Smooth muscle cell (in vitro differentiated cells): ENCODE results near the gene DPH2. TPM values are rescaled to one million over a fixed set of nuclear protein-coding genes. Genes with fewer than 3 reads are reported as not detected.

Experiments used
- DNase-seq: peaks from one replicate; lab custom pipeline; 2025; ENCODE audit not compliant: unreplicated experiment; lab: John Stamatoyannopoulos, UW
- H2AFZ ChIP-seq: fragments of 200-600 bp; sonication (generic); 2 replicates; pipeline ENCODE4 v1.6.0; 2016; ENCODE audit warnings: antibody characterized with exemption, low read depth, mild to moderate bottlenecking
- H3F3A ChIP-seq: fragments of 200-600 bp; sonication (generic); 2 replicates; pipeline ENCODE4 v1.6.0; 2017; ENCODE audit warnings: antibody characterized with exemption, low read depth
- H3K27ac ChIP-seq: fragments of 200-600 bp; sonication (generic); 2 replicates; pipeline ENCODE4 v1.5.1; 2016; ENCODE audit warnings: low read depth, mild to moderate bottlenecking
- H3K27me3 ChIP-seq: fragments of 200-600 bp; sonication (generic); 2 replicates; pipeline ENCODE4 v1.6.1; 2016; ENCODE audit warnings: low read depth, mild to moderate bottlenecking
- H3K36me3 ChIP-seq: fragments of 200-600 bp; sonication (generic); 2 replicates; pipeline ENCODE4 v1.5.1; 2016; ENCODE audit warnings: low read depth
- H3K4me1 ChIP-seq: fragments of 200-600 bp; sonication (generic); 2 replicates; pipeline ENCODE4 v1.5.1; 2016; ENCODE audit warnings: low read depth
- H3K4me2 ChIP-seq: fragments of 200-600 bp; sonication (generic); 2 replicates; pipeline ENCODE4 v1.6.0; 2016; ENCODE audit warnings: mild to moderate bottlenecking
- H3K4me3 ChIP-seq: fragments of 200-600 bp; sonication (generic); 2 replicates; pipeline ENCODE4 v1.5.1; 2016; ENCODE audit warnings: mild to moderate bottlenecking
- H3K79me2 ChIP-seq: fragments of 200-600 bp; sonication (generic); 2 replicates; pipeline ENCODE4 v1.6.0; 2016; ENCODE audit warnings: low read depth, mild to moderate bottlenecking
- H3K9ac ChIP-seq: fragments of 200-600 bp; sonication (generic); 2 replicates; pipeline ENCODE4 v1.6.0; 2016; ENCODE audit warnings: low read depth
- H3K9me3 ChIP-seq: fragments of 200-600 bp; sonication (generic); replicated peaks from 2 replicates; pipeline ENCODE4 v1.5.1; 2016; ENCODE audit warnings: low read depth
- H4K20me1 ChIP-seq: fragments of 200-600 bp; sonication (generic); 2 replicates; pipeline ENCODE4 v1.6.0; 2016; ENCODE audit warnings: low read depth
- WGBS: methylation state at CpG from one replicate; pipeline ENCODE4 v1.1.7; 2016; ENCODE audit warnings: low lambda C conversion rate; 5-methylcytosine and 5-hydroxymethylcytosine counted together
- polyA plus RNA-seq: library from polyadenylated mRNA; unstranded; fragments of >200 nt; fragmentation: Nextera tagmentation; extraction: Ambion mirVana; gene quantifications from 2 replicates; pipeline ENCODE4 v1.2.1, GENCODE V29; 2016
- total RNA-seq: library from RNA; depleted of rRNA; stranded (reverse); fragments of >200 nt; gene quantifications from 2 replicates; pipeline ENCODE4 v1.2.3, GENCODE V29; 2014
- TF ChIP-seq, protein P1 (sequence below): fragments of 200-600 bp; sonication (generic); IDR thresholded peaks from 2 replicates; pipeline ENCODE4 v1.5.1; 2017; ENCODE audit warnings: borderline replicate concordance, mild to moderate bottlenecking, antibody characterized with exemption; ENCODE audit not compliant: insufficient read depth, poor library complexity, severe bottlenecking

DPH2 gene
- total and polyA plus RNA-seq, 2 experiments from 2014 or later = 20.3 to 23.5 TPM

DNA sequence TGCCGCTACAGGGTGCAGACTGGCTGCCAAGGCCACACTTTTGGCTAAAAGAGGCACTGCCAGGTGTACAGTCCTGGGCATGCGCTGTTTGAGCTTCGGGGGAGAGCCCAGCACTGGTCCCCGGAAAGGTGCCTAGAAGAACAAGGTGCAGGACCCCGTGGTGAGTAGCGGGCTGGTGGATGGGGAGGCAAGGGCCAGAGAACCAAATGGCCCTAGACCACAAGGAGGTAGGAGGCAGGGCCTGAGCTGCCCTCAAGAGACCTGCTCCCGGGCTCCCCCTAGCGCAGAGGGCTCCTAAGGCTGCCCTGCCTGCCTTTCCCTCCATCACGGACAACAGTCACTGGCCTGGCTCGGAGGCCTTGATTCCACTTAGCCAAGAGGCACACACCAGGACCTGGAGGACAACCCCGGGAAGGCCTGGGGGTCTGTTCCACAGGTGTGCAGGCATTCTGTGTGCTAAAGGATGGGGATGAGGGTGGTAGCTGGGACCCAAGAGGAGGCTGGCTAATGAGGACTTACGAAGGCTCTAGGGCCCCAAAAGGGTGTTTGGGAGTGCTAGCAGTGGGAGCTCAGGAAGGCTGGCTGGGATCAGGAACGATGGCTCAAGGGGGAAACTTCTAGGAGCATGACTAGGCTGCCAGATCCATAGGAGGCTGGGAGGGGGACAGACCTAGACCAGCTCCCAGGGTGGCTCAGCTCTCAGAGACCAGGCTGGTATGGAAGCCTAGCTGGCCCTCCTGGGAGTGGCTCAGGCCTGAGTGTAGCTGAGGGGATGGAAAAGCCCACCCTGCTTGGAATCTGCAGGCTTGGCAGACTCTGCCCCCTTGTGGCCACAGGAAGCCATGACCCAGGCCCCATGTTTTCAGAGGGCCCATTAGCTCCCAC lies 35.5 kb upstream of the DPH2 start:
- H3K27me3 ChIP-seq = peaks cover 25% of the 10 kb centered on the region
- H3K79me2 ChIP-seq = no peaks in the 10 kb centered on the region
- TF ChIP-seq, protein P1, sequence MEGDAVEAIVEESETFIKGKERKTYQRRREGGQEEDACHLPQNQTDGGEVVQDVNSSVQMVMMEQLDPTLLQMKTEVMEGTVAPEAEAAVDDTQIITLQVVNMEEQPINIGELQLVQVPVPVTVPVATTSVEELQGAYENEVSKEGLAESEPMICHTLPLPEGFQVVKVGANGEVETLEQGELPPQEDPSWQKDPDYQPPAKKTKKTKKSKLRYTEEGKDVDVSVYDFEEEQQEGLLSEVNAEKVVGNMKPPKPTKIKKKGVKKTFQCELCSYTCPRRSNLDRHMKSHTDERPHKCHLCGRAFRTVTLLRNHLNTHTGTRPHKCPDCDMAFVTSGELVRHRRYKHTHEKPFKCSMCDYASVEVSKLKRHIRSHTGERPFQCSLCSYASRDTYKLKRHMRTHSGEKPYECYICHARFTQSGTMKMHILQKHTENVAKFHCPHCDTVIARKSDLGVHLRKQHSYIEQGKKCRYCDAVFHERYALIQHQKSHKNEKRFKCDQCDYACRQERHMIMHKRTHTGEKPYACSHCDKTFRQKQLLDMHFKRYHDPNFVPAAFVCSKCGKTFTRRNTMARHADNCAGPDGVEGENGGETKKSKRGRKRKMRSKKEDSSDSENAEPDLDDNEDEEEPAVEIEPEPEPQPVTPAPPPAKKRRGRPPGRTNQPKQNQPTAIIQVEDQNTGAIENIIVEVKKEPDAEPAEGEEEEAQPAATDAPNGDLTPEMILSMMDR = peak; percentile 79
- H3K27ac ChIP-seq = no peak overlapping the region
- no peak overlapping the region for H3K9ac ChIP-seq
- WGBS = 40% methylated on average over 13 of the region's 13 CpGs
- no peaks in the 10 kb centered on the region for H4K20me1 ChIP-seq
- DNase-seq = peak; percentile 12
- no peaks in the 10 kb centered on the region for H3K36me3 ChIP-seq
- no peaks in the 10 kb centered on the region for H3K9me3 ChIP-seq
- peak overlapping the region; percentile 91 for H3K4me2 ChIP-seq
- no peaks in the 10 kb centered on the region for H3K4me1 ChIP-seq
- no peak overlapping the region for H2AFZ ChIP-seq
- peak overlapping the region; percentile 52 for H3K4me3 ChIP-seq
- no peaks in the 10 kb centered on the region for H3F3A ChIP-seq

DNA sequence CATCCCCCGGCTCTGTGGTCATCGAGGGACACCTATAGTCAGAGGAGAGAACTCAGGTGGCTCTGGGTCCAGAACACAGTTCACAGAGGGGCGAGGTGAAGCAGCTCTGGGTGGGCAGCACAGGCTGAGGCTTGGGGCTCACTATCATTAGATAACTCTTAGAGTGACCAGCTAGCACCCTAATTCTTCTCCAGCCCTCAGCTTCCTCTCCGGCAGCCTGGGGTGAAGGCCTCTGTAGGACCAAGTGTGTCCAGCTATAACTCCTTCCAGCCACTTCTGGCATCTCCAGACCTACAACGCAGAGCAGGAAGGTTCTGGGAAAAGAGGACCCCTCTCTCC lies 34.9 kb upstream of the DPH2 start:
- TF ChIP-seq, protein P1 = no peak
- Histone ChIP-seq H3K9ac (no peak overlapping the region), H3K27me3 (peaks cover 25% of the 10 kb centered on the region), H3K79me2 (no peaks in the 10 kb centered on the region), H2AFZ (no peak overlapping the region), H3K27ac (no peak overlapping the region), H3K4me2 (no peak overlapping the region), H4K20me1 (no peaks in the 10 kb centered on the region), H3K4me1 (no peaks in the 10 kb centered on the region), H3K36me3 (no peaks in the 10 kb centered on the region), H3K9me3 (no peaks in the 10 kb centered on the region), H3K4me3 (no peak overlapping the region), H3F3A (no peaks in the 10 kb centered on the region)
- 49% methylated on average over 5 of the region's 5 CpGs for WGBS
- no peak for DNase-seq

DNA sequence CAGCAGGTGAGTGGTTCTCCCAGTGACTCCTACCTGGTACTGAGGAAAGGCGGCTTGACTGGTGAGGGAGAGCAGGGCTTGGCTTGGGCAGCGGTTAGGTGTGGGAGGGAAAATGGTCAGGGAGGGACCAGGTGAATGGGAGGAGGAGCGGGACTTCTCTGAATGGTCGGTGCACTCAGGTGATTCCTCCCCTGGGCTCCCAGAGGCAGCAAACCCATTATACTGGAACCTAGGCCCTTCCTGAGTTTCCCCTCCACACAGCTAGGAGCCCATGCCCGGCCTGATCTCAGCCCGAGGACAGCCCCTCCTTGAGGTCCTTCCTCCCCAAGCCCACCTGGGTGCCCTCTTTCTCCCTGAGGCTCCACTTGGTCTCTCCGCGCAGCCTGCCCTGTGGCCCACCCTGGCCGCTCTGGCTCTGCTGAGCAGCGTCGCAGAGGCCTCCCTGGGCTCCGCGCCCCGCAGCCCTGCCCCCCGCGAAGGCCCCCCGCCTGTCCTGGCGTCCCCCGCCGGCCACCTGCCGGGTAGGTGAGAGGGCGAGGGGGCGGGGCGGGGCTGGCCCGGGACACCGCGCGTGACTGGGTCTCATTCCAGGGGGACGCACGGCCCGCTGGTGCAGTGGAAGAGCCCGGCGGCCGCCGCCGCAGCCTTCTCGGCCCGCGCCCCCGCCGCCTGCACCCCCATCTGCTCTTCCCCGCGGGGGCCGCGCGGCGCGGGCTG lies 33.9 kb upstream of the DPH2 start:
- H3K4me1 ChIP-seq = no peaks in the 10 kb centered on the region
- H3K79me2 ChIP-seq = no peaks in the 10 kb centered on the region

More for the DNA sequence above, 33.9 kb upstream of the DPH2 start:
- no peaks in the 10 kb centered on the region for H3K36me3 ChIP-seq
- DNase-seq = no peak
- H3K9me3 ChIP-seq = no peaks in the 10 kb centered on the region
- H3K27me3 ChIP-seq = peaks cover 25% of the 10 kb centered on the region
- H3K27ac ChIP-seq = no peak overlapping the region
- H3K9ac ChIP-seq = no peak overlapping the region
- H3K4me3 ChIP-seq = peak overlapping the region; percentile 42
- WGBS = 31% methylated on average over 6 of the region's 48 CpGs
- no peaks in the 10 kb centered on the region for H4K20me1 ChIP-seq
- H2AFZ ChIP-seq = no peak overlapping the region
- peak overlapping the region; percentile 87 for H3K4me2 ChIP-seq
- no peaks in the 10 kb centered on the region for H3F3A ChIP-seq
- TF ChIP-seq, protein P1 = no peak
